ENCODE measurements around the gene EML2.
A peak's percentile ranks its signal among the peaks of the same experiment; 100 is the strongest.
"Not testable (repeated sequence)": the region's sequence is repeated elsewhere in the genome, so short reads cannot be mapped to it uniquely, and the experiment has no call there.

EML2 gene

GRCh38 chr19:45615795-45616703 lies 23.1 kb downstream of the EML2 start:
- H4K20me1 ChIP-seq (ENCODE audit: control insufficient read depth, insufficient read depth, low read depth, low read length) = no peaks in the 10 kb centered on the region
- H3K9me3 ChIP-seq (ENCODE audit: control insufficient read depth, insufficient read depth, low read length) = no peaks in the 10 kb centered on the region
- H3K4me1 ChIP-seq (ENCODE audit: control insufficient read depth, low read length) = peaks cover 11% of the 10 kb centered on the region
- no peaks in the 10 kb centered on the region for H3K79me2 ChIP-seq (ENCODE audit: control insufficient read depth, low read length)
- no peak overlapping the region for H3K27ac ChIP-seq (ENCODE audit: low read depth, low read length)
- peaks cover 29% of the 10 kb centered on the region for H3K36me3 ChIP-seq (ENCODE audit: control insufficient read depth, low read length)
- no peak for TF ChIP-seq EZH2phosphoT487 (IDR thresholded peaks at IDR 0.05; ENCODE audit: borderline replicate concordance, low read length)
- TF ChIP-seq CTCF (IDR thresholded peaks at IDR 0.05; ENCODE audit: low read depth, low read length, poor library complexity, severe bottlenecking) = no peak
- H3F3A ChIP-seq (ENCODE audit: control insufficient read depth, insufficient read depth) = 0 out of 2 replicates have a peak, but pooled peaks cover 2% of the 10 kb centered on the region
- H3K4me3 ChIP-seq (ENCODE audit: low read length) = peak overlapping the region; percentile 22; the same call in 1 of the 2 replicates
- H3K4me2 ChIP-seq (ENCODE audit: low read length) = peak overlapping the region; percentile 53
- H3K9me2 ChIP-seq (replicated peaks; ENCODE audit: control insufficient read depth, low read length) = no peaks in the 10 kb centered on the region
- no peaks in the 10 kb centered on the region for H3K27me3 ChIP-seq (ENCODE audit: control insufficient read depth, low read length)

- H3K4me2 ChIP-seq (ENCODE audit: low read length); H4K20me1 ChIP-seq (ENCODE audit: control insufficient read depth, insufficient read depth, low read depth, low read length); H3K79me2 ChIP-seq (ENCODE audit: control insufficient read depth, low read length); H3K9me3 ChIP-seq (ENCODE audit: control insufficient read depth, insufficient read depth, low read length); H3K27ac ChIP-seq (ENCODE audit: low read depth, low read length); H3F3A ChIP-seq (ENCODE audit: control insufficient read depth, insufficient read depth); H3K4me3 ChIP-seq (ENCODE audit: low read length); H3K9me2 ChIP-seq (replicated peaks; ENCODE audit: control insufficient read depth, low read length); H3K27me3 ChIP-seq (ENCODE audit: control insufficient read depth, low read length): not testable (repeated sequence)
- peaks cover 11% of the 10 kb centered on the region for H3K4me1 ChIP-seq (ENCODE audit: control insufficient read depth, low read length)
- peaks cover 25% of the 10 kb centered on the region for H3K36me3 ChIP-seq (ENCODE audit: control insufficient read depth, low read length)
Measured at GRCh38 chr19:45615056-45615455, 24.1 kb downstream of the EML2 start.

GRCh38 chr19:45613926-45614725 lies 25.1 kb downstream of the EML2 start:
- no peak overlapping the region for H3K4me3 ChIP-seq (ENCODE audit: low read length)
- TF ChIP-seq EZH2phosphoT487 (IDR thresholded peaks at IDR 0.05; ENCODE audit: borderline replicate concordance, low read length) (no peak), CTCF (IDR thresholded peaks at IDR 0.05; ENCODE audit: low read depth, low read length, poor library complexity, severe bottlenecking) (no peak)
- H3K4me1 ChIP-seq (ENCODE audit: control insufficient read depth, low read length) = peaks cover 11% of the 10 kb centered on the region
- no peaks in the 10 kb centered on the region for H3K9me3 ChIP-seq (ENCODE audit: control insufficient read depth, insufficient read depth, low read length)
- 0 out of 2 replicates have a peak, but pooled peaks cover 2% of the 10 kb centered on the region for H3F3A ChIP-seq (ENCODE audit: control insufficient read depth, insufficient read depth)
- H3K4me2 ChIP-seq (ENCODE audit: low read length) = no peak overlapping the region
- no peaks in the 10 kb centered on the region for H3K9me2 ChIP-seq (replicated peaks; ENCODE audit: control insufficient read depth, low read length)
- H4K20me1 ChIP-seq (ENCODE audit: control insufficient read depth, insufficient read depth, low read depth, low read length) = no peaks in the 10 kb centered on the region
- H3K27me3 ChIP-seq (ENCODE audit: control insufficient read depth, low read length) = no peaks in the 10 kb centered on the region
- no peak overlapping the region for H3K27ac ChIP-seq (ENCODE audit: low read depth, low read length)
- H3K36me3 ChIP-seq (ENCODE audit: control insufficient read depth, low read length) = peaks cover 27% of the 10 kb centered on the region
- no peaks in the 10 kb centered on the region for H3K79me2 ChIP-seq (ENCODE audit: control insufficient read depth, low read length)
